HL-60 (cell line): ENCODE results near the gene C1orf210.

ENCODE experiments used
- CTCF ChIP-seq: IDR thresholded peaks from one replicate; pipeline ENCODE4 v1.5.1; 2011; ENCODE audit warnings: low read length, control low read depth, inconsistent platforms; ENCODE audit not compliant: insufficient read depth
- GABPA ChIP-seq: IDR thresholded peaks from 2 replicates; pipeline ENCODE4 v1.6.1; 2012; ENCODE audit warnings: low read depth
- POLR2AphosphoS5 ChIP-seq: IDR thresholded peaks from 2 replicates; pipeline ENCODE4 v1.6.1; 2012; ENCODE audit warnings: low read depth
- REST ChIP-seq: IDR thresholded peaks from 2 replicates; pipeline ENCODE4 v1.6.1; 2012; ENCODE audit warnings: low read depth; ENCODE audit not compliant: insufficient replicate concordance
- SPI1 ChIP-seq: IDR thresholded peaks from 2 replicates; pipeline ENCODE4 v1.6.1; 2012; ENCODE audit warnings: low read depth, mild to moderate bottlenecking, borderline replicate concordance

GRCh38 chr1:43275826-43276620, 9.4 kb downstream of the C1orf210 start:
- no peak for TF ChIP-seq CTCF
- TF ChIP-seq POLR2AphosphoS5 = no peak
- TF ChIP-seq GABPA = no peak
- TF ChIP-seq REST = no peak
- TF ChIP-seq SPI1 = no peak
